Gastrocnemius medialis (tissue), 4 donors: ENCODE results near the gene MYO1D. TPM values are rescaled to one million over a fixed set of nuclear protein-coding genes. Genes with fewer than 3 reads are reported as not detected.

ENCODE experiments used
- ATAC-seq, 2 donors: fragments of 150-250 bp; one replicate each; pipeline ENCODE4 v1.9.1; 2016
- DNase-seq, 2 donors: peaks; one replicate each; pipeline ENCODE4 v3.0.0-alpha.2; 2019
- H3K27ac ChIP-seq, 4 donors: fragments of 200-600 bp; sonication (generic); 1 replicate in 1 of 4; 2 replicates in 3 of 4; pipeline ENCODE4 v1.5.1; 2016 to 2018; ENCODE audit warnings: mild to moderate bottlenecking in 2 of 4, moderate library complexity in 1 of 4
- H3K27me3 ChIP-seq, 3 donors: fragments of 200-600 bp; sonication (generic) in 2 of 3; 1 replicate in 1 of 3; 2 replicates in 2 of 3; pipeline versions ENCODE4 v1.5.1 to v1.6.0; 2016 to 2019; ENCODE audit warnings: mild to moderate bottlenecking in 1 of 3, moderate library complexity in 1 of 3
- H3K36me3 ChIP-seq, 2 donors: fragments of 200-600 bp; sonication (generic) in 1 of 2; one replicate each; pipeline ENCODE4 v1.5.1; 2017 to 2018
- H3K4me1 ChIP-seq, 2 donors: fragments of 200-600 bp; sonication (generic) in 1 of 2; one replicate each; pipeline ENCODE4 v1.5.1; 2016 to 2017; ENCODE audit warnings: mild to moderate bottlenecking in 2 of 2
- H3K4me3 ChIP-seq, 4 donors: fragments of 200-600 bp; sonication (generic) in 3 of 4; 1 replicate in 1 of 4; 2 replicates in 3 of 4; pipeline ENCODE4 v1.5.1; 2016 to 2019; ENCODE audit warnings: mild to moderate bottlenecking in 2 of 4
- H3K9me3 ChIP-seq, 3 donors: fragments of 200-600 bp; sonication (generic) in 2 of 3; 1 replicate in 1 of 3; 2 replicates in 2 of 3; pipeline ENCODE4 v1.5.1; 2016 to 2019
- CTCF ChIP-seq, 5 experiments: fragments of 450-650 bp in 3 of 5; fragments of 200-600 bp in 2 of 5; sonication (generic) in 2 of 5; IDR thresholded peaks in 4 of 5; conservative IDR thresholded peaks in 1 of 5; 1 replicate in 4 of 5; 2 replicates in 1 of 5; pipeline ENCODE4 v1.5.1; 2016 to 2019; ENCODE audit warnings: antibody characterized with exemption in 5 of 5, mild to moderate bottlenecking in 3 of 5, moderate library complexity in 3 of 5
- POLR2A ChIP-seq, 2 donors: fragments of 450-650 bp; IDR thresholded peaks; one replicate each; pipeline ENCODE4 v1.6.1; 2017; ENCODE audit warnings: antibody characterized with exemption in 2 of 2, mild to moderate bottlenecking in 2 of 2, moderate library complexity in 2 of 2
- in situ Hi-C, 4 donors: fragments of 200-750 bp; cut with MboI; loops; one replicate each; pipeline versions ENCODE4 v1.15.0 to v1.8.0; 2017; ENCODE audit warnings: low sequenced_read_pairs in 4 of 4
- intact Hi-C: fragments of 100-400 bp; cut with DNase I; formaldehyde crosslinking; loops from one replicate; pipeline ENCODE4 v1.15.1; 2023; ENCODE audit warnings: low total_unique reads
- total RNA-seq, 4 donors: library from RNA; depleted of rRNA; stranded (reverse); fragments of >200 nt; gene quantifications; one replicate each; pipeline versions ENCODE4 v1.1.0 to v1.2.3, GENCODE V29; 2016

MYO1D gene
- total RNA-seq, 4 donors from 2014 or later: 5.8 to 20.1 (median 7.8) TPM

- in situ Hi-C loops: no loop called here
- DNase-seq: no peak
- no peak for ATAC-seq
- Histone ChIP-seq H3K36me3 (no peaks in the 10 kb centered on the region), H3K4me1 (no peaks in the 10 kb centered on the region), H3K4me3 (no peak overlapping the region), H3K27ac (no peak overlapping the region), H3K9me3 (no peaks in the 10 kb centered on the region), H3K27me3 (no peaks in the 10 kb centered on the region)
- TF ChIP-seq CTCF (IDR thresholded peaks at IDR 0.05 in 4 of 5, conservative IDR thresholded peaks at IDR 0.05 in 1 of 5): no peak
- TF ChIP-seq POLR2A (IDR thresholded peaks at IDR 0.05): no peak
- intact Hi-C loops: no loop called here
Measured at GRCh38 chr17:32813021-32813420, 63.9 kb downstream of the MYO1D start.

- ATAC-seq: no peak
- TF ChIP-seq POLR2A (IDR thresholded peaks at IDR 0.05) (no peak), CTCF (IDR thresholded peaks at IDR 0.05 in 4 of 5, conservative IDR thresholded peaks at IDR 0.05 in 1 of 5) (no peak)
- Histone ChIP-seq H3K4me1 (no peaks in the 10 kb centered on the region), H3K27me3 (no peaks in the 10 kb centered on the region), H3K4me3 (no peak overlapping the region), H3K36me3 (no peaks in the 10 kb centered on the region), H3K9me3 (no peaks in the 10 kb centered on the region), H3K27ac (no peak overlapping the region)
- DNase-seq: no peak
- in situ Hi-C loops (no loop called here), intact Hi-C loops (no loop called here)
Measured at GRCh38 chr17:32810690-32811089, 66.2 kb downstream of the MYO1D start.

- no peak overlapping the region for H3K4me3 ChIP-seq
- intact Hi-C loops: no loop called here
- no peaks in the 10 kb centered on the region for H3K4me1 ChIP-seq
- H3K9me3 ChIP-seq: no peaks in the 10 kb centered on the region
- TF ChIP-seq CTCF (IDR thresholded peaks at IDR 0.05 in 4 of 5, conservative IDR thresholded peaks at IDR 0.05 in 1 of 5) (no peak), POLR2A (IDR thresholded peaks at IDR 0.05) (no peak)
- no peak for ATAC-seq
- no peak for DNase-seq
- H3K36me3 ChIP-seq: no peaks in the 10 kb centered on the region
- in situ Hi-C loops: no loop called here
- no peaks in the 10 kb centered on the region for H3K27me3 ChIP-seq
- no peak overlapping the region for H3K27ac ChIP-seq
Measured at GRCh38 chr17:32807577-32807976, 69.3 kb downstream of the MYO1D start.

GRCh38 chr17:32806646-32807045 is 70.3 kb downstream of the MYO1D start:
- TF ChIP-seq POLR2A (IDR thresholded peaks at IDR 0.05) (no peak), CTCF (IDR thresholded peaks at IDR 0.05 in 4 of 5, conservative IDR thresholded peaks at IDR 0.05 in 1 of 5) (no peak)
- in situ Hi-C loops (no loop called here), intact Hi-C loops (no loop called here)
- H3K4me1 ChIP-seq: no peaks in the 10 kb centered on the region
- no peak for DNase-seq
- no peak overlapping the region for H3K27ac ChIP-seq
- no peaks in the 10 kb centered on the region for H3K9me3 ChIP-seq
- H3K4me3 ChIP-seq: no peak overlapping the region
- H3K27me3 ChIP-seq: no peaks in the 10 kb centered on the region
- ATAC-seq: no peak
- H3K36me3 ChIP-seq: no peaks in the 10 kb centered on the region
